ENCODE measurements around the gene KPTN.

The KPTN gene

DNA sequence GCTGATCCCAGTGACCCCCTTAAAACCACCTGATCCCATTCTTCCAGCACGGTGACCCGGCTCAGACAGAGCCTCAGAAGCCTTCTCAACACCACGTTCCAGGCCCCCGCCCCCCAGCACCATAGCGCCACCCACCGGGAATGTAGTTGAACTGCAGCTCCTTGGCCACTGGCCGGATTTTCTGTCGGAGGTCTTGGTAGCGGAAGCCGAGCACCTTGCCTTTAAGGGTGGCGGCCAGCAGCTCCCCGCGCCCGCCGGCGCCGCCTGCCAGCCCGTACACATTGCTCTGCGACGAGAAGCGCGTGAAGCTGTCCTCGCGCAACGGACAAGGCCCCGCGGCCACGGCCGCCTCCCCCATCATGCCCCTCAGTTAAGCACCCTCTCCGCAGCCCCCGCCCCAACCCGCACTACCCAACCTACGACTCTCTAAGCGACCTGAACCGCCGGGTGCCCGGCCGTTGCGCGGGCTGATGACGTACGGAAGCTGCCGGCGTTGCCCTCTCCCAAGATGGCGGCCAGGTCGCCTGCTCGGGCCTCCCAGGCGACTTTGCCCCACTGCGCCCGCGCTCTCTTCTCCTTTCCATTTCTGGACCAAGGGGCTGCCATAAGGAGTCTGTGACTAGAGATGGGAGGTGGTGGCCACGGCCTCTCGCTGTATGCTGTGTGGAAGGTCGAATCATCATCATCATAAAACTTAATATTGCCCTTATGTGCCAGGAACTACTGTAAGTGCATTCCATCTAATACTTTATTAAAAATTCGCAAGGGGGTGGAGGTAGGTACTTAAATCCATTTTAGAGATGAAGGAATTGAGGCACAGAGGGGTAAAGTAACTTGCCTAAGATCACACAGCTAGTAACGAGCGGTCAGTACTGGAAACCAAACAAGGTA is at the start of gene KPTN:
KPTN (minus strand) TSS at position 420 of the 891 bp plus-strand sequence; CDS start at position 361, 59 bp downstream.
- Histone ChIP-seq H3K79me2 (ENCODE audit: low read length) (peaks cover 10% of the 10 kb centered on the region), H3K4me3 (ENCODE audit: low read length) (peak within 1 kb of the TSS; percentile 97), H3K36me3 (replicated peaks; ENCODE audit: insufficient read depth, low read length) (no peaks in the 10 kb centered on the region), H3K4me2 (ENCODE audit: low read depth, low read length) (peak within 1 kb of the TSS; percentile 77), H3F3A (ENCODE audit: insufficient read depth, low read length) (no peaks in the 10 kb centered on the region), H3K9me3 (replicated peaks; ENCODE audit: insufficient read depth, low read length) (no peaks in the 10 kb centered on the region), H2AFZ (ENCODE audit: low read length) (peak within 1 kb of the TSS; percentile 93), H3K9ac (ENCODE audit: low read length) (peak within 1 kb of the TSS; percentile 94), H3K4me1 (ENCODE audit: low read length) (peaks cover 15% of the 10 kb centered on the region), H3K27ac (ENCODE audit: low read length) (peak within 1 kb of the TSS; percentile 81), H3K9me2 (replicated peaks; ENCODE audit: insufficient read depth, low read length) (no peaks in the 10 kb centered on the region), H3K27me3 (replicated peaks; ENCODE audit: insufficient read depth, low read length) (peaks cover 6% of the 10 kb centered on the region; the same call in 1 of the 2 replicates), H4K20me1 (ENCODE audit: insufficient read depth, low read length) (no peaks in the 10 kb centered on the region)
- peak; percentile 88 for DNase-seq
- TF ChIP-seq EZH2phosphoT487 (IDR thresholded peaks at IDR 0.05; ENCODE audit: low read length), result no peak
- TF ChIP-seq EZH2 (optimal IDR thresholded peaks at IDR 0.05; ENCODE audit: low read depth, low read length), result no peak
- TF ChIP-seq, protein P1, sequence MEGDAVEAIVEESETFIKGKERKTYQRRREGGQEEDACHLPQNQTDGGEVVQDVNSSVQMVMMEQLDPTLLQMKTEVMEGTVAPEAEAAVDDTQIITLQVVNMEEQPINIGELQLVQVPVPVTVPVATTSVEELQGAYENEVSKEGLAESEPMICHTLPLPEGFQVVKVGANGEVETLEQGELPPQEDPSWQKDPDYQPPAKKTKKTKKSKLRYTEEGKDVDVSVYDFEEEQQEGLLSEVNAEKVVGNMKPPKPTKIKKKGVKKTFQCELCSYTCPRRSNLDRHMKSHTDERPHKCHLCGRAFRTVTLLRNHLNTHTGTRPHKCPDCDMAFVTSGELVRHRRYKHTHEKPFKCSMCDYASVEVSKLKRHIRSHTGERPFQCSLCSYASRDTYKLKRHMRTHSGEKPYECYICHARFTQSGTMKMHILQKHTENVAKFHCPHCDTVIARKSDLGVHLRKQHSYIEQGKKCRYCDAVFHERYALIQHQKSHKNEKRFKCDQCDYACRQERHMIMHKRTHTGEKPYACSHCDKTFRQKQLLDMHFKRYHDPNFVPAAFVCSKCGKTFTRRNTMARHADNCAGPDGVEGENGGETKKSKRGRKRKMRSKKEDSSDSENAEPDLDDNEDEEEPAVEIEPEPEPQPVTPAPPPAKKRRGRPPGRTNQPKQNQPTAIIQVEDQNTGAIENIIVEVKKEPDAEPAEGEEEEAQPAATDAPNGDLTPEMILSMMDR (IDR thresholded peaks at IDR 0.05; ENCODE audit: low read length), result peak; percentile 98

DNA sequence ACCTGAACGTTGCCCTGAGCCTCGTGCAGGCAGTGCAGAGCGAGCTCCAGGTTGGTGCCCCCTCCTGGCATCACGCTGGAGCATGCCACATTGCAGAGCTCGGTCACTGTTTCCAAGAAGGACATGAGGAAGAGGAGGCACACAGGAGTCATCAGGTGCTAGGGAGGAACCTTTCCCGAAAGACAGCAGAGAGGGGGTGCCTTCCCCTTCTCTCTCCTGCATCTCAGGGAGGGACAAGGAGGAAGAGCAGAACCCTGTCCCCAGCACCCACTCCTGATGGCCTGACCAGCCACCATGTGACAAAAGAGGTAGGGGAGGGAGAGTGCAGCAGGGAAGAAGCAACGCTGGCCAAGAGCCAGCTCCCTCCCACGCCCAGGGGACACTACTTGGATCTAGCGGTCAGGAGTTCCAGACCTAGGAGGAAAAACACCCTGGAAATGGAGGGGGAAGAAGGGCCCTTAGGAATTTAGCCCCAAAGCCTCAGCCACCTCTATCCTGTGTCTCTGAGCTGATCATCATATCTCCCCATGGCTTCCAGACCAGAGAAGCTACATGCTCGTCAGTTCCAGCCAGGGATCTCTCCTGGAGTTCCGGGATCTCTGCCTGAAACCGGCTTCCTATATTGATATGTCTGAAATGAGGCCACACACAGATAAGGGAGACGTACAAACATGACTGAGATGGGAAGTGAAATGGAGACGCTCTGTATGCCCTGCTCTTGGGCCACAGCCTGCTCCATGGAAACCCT is 47.8 kb upstream of the KPTN start:
- no peaks in the 10 kb centered on the region for H3F3A ChIP-seq (ENCODE audit: insufficient read depth, low read length)
- no peaks in the 10 kb centered on the region for H3K79me2 ChIP-seq (ENCODE audit: low read length)
- H3K9ac ChIP-seq (ENCODE audit: low read length), result no peak overlapping the region
- H3K4me1 ChIP-seq (ENCODE audit: low read length), result no peaks in the 10 kb centered on the region
- no peak for DNase-seq
- H3K4me3 ChIP-seq (ENCODE audit: low read length), result no peak overlapping the region
- TF ChIP-seq, protein P1 (IDR thresholded peaks at IDR 0.05; ENCODE audit: low read length), result no peak
- TF ChIP-seq EZH2phosphoT487 (IDR thresholded peaks at IDR 0.05; ENCODE audit: low read length) (no peak), EZH2 (optimal IDR thresholded peaks at IDR 0.05; ENCODE audit: low read depth, low read length) (no peak)
- H4K20me1 ChIP-seq (ENCODE audit: insufficient read depth, low read length), result no peaks in the 10 kb centered on the region
- no peaks in the 10 kb centered on the region for H3K9me2 ChIP-seq (replicated peaks; ENCODE audit: insufficient read depth, low read length)
- H3K27me3 ChIP-seq (replicated peaks; ENCODE audit: insufficient read depth, low read length), result peaks cover 60% of the 10 kb centered on the region
- no peaks in the 10 kb centered on the region for H3K36me3 ChIP-seq (replicated peaks; ENCODE audit: insufficient read depth, low read length)
- no peak overlapping the region for H3K4me2 ChIP-seq (ENCODE audit: low read depth, low read length)
- no peaks in the 10 kb centered on the region for H3K9me3 ChIP-seq (replicated peaks; ENCODE audit: insufficient read depth, low read length)
- H3K27ac ChIP-seq (ENCODE audit: low read length), result no peak overlapping the region
- H2AFZ ChIP-seq (ENCODE audit: low read length), result no peak overlapping the region

DNA sequence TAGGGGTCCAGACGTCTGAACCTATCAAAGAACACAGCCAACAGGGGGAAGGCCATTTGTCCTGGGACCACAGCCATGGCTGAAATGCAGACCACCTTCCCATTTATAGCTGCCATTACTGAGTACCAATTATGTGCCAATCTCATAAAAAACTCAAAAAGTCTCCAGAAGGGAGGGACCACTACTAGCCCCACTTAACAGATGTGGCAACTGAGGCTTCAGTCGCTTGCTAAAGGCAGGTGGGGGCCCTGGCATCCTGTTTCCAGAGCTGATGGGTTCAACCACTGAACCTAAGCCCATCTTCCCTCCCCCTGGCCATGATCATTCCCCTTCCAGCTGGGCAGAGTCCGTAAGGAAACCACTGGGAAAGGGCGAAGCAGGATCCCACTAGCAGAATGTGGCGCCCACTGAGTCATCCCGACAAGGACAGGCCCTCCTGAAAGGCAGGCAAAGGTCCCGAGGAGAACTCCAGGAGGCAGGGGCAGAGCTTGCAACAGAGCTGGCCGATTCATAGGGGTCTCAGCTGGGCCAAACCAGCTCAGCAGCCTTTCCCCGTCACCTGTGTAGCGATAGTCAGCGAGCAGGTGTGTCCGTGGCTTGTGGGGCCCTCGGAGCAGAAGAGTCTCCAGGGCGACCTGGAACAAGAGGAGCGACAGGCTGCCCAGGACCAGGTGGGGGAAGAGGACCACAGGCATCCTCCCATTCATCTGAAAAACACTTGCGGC is 45.2 kb upstream of the KPTN start:
- H2AFZ ChIP-seq (ENCODE audit: low read length), result no peak overlapping the region
- no peak overlapping the region for H3K4me2 ChIP-seq (ENCODE audit: low read depth, low read length)
- TF ChIP-seq EZH2 (optimal IDR thresholded peaks at IDR 0.05; ENCODE audit: low read depth, low read length), result no peak
- TF ChIP-seq EZH2phosphoT487 (IDR thresholded peaks at IDR 0.05; ENCODE audit: low read length), result no peak
- TF ChIP-seq, protein P1 (IDR thresholded peaks at IDR 0.05; ENCODE audit: low read length), result no peak
- no peak overlapping the region for H3K27ac ChIP-seq (ENCODE audit: low read length)
- no peak overlapping the region for H3K9ac ChIP-seq (ENCODE audit: low read length)
- H3K36me3 ChIP-seq (replicated peaks; ENCODE audit: insufficient read depth, low read length), result no peaks in the 10 kb centered on the region
- H3K9me3 ChIP-seq (replicated peaks; ENCODE audit: insufficient read depth, low read length), result no peaks in the 10 kb centered on the region
- no peaks in the 10 kb centered on the region for H3K79me2 ChIP-seq (ENCODE audit: low read length)
- H3K4me3 ChIP-seq (ENCODE audit: low read length), result no peak overlapping the region
- no peaks in the 10 kb centered on the region for H4K20me1 ChIP-seq (ENCODE audit: insufficient read depth, low read length)
- H3K9me2 ChIP-seq (replicated peaks; ENCODE audit: insufficient read depth, low read length), result no peaks in the 10 kb centered on the region
- peaks cover 63% of the 10 kb centered on the region for H3K27me3 ChIP-seq (replicated peaks; ENCODE audit: insufficient read depth, low read length)
- no peak for DNase-seq
- no peaks in the 10 kb centered on the region for H3F3A ChIP-seq (ENCODE audit: insufficient read depth, low read length)
- no peaks in the 10 kb centered on the region for H3K4me1 ChIP-seq (ENCODE audit: low read length)

Data from MM.1S (cell line).